ENCODE results near the gene ISM1.

The ISM1 gene

DNA sequence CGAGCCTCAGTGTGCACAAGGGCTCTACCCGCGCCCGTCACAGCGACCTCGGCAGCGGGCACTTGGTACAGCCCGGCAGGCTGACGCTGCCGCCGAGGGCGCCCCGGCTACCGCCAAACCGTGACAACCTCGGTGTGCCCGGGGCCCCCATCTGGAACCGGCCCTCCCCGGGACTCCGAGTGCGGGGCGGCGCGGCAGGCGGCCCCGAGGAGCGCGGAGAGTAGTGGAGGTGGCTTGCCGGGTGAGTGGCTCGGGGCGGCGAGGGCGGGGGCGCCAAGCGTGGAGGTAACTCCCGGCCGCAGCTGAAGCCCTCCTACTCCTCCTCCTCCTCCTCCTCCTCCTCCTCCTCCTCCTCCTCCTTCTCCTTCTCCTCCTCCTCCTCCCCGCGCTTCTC, at the start of gene ISM1:
Gene ISM1, plus strand, starts transcription at position 371 of the 394 bp plus-strand sequence. CDS start 503 bp downstream, outside the sequence.
- peak; percentile 59 for DNase-seq (ENCODE audit: low spot score)

GRCh38 chr20:13173201-13173600, 47.9 kb upstream of the ISM1 start:
- DNase-seq (ENCODE audit: low spot score), result no peak

DNA sequence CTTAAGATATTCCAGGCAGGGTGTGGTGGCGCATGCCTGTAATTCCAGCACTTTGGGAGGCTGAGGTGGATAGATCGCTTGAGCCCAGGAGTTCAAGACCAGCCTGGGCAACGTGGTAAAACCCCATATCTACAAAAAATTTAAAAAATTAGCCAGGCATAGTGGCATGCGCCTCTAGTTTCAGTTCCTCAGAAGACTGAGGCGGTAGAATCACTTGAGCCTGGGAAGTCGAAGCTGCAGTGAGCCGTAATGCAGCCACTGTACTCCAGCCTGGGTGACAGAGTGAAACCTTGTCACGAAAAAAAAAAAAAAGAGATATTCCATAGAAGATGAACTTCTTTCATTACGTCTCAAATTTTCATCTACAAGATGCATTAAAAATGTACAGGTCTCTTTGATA, 46.7 kb upstream of the ISM1 start:
- DNase-seq (ENCODE audit: low spot score), result no peak

DNA sequence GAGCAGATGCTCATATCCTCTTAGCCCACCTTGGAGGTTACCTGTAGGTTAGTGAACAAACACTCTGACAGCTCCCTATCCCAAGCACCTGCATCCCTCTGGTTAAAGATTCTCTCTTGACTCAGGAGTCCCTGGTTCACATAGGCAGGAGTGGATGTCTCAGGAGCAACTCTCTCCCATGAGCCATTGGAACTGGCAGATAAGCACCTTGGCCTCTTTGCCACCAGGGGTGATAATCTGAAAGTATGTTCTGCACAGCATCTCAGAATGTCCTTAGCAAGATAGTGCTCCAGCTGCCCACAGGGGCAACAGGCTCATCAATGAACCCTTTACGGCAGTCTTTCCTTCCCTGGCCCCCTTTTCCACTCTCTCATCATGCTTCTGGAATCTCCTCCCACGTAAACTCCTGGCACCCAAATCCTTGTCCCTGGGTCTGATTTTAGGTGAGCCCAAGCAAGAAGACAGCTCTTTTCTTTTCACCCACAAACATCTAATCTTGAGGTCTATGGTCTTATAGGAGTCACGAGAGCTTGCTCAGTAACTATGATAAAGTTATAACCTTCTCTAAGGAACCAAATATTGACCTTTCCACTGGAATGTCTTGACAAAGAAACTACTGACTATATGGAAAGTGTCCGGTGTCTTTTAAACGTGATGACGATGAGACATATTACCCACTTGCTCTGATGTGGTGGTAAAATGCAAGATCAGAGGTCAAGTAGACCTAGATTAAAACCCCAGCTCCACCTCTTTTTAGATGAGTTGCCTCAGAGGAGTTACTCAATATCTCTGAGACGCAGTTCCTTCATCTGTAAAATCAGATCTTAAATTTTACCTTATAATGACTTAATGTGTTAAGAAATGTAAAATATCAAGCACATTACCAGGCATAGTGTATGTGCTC, 39.8 kb upstream of the ISM1 start:
- DNase-seq (ENCODE audit: low spot score), result peak; percentile 35

GRCh38 chr20:13183005-13183404, 38.1 kb upstream of the ISM1 start:
- no peak for DNase-seq (ENCODE audit: low spot score)

DNA sequence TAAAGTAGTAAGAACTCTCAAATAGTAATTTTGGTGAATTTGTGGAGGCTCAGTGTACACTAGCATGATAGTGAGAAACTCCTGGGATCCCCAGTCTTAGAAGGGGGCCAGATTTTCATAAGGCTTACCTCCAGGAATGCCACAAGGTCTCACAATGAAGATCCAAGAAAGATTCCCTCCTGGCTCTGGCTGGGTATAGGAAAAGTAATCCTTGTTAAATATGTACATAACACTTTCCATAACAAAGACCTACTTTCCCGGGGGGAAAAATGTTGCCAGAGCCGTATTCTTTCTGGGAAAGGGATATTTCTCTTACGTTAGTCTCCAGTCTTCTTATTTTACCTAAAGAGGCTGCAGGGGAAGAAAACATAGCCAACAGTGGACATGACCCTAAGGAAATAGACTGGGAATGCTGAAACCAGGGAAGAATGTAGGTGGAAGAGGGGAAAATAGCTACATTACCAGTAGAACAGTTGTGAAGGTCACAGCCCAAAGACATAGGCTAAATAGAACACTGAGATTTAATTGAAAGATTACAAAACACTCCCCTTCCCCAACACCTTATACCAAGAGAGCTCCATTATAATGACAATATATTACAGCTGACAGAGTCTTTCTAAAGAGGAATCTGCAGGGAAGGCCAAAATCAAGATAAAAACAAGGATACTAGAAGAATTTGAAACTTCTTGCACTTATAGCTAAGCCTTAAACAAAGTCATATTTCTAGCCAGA, 34.9 kb upstream of the ISM1 start:
- DNase-seq (ENCODE audit: low spot score), result no peak

- no peak for DNase-seq (ENCODE audit: low spot score)
These were observed 33.2 kb upstream of the ISM1 start for GRCh38 chr20:13187899-13188298.

- no peak for DNase-seq (ENCODE audit: low spot score)
These were observed 21.8 kb upstream of the ISM1 start for GRCh38 chr20:13199279-13199678.

DNA sequence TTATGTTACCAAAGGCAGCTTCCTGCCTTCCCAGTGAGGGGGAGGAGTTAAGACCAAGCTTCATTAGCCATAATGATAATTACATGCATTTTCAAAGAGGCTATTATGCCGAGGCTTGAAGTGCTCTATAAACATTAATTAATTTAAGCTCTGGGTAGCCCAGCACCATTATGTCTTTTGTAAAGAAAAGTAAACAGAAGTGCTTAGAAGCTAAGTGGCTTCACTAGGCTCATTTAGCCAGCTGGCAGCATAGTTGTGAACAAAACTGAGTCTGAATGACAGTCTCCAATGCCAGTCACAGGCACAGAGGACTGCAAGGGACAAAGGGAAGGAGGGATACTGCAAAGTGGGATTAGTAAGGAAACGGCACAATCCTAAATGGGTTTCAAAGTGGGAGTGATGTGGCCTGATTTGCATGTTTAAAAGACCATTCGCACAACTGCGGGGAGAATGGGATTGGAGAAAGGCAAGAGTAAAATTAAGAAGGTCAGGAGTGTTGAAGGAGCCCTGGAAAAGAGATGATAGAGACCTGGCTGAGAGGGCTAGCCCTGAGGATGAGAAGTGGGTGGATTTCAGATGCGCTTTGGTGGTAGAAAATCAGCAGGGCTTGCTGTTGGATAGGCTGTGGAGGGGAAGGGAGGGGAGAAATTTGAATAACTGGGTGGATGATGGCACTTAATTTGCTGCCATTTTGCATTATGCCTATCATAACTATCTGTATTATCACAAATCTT, 20.1 kb upstream of the ISM1 start:
- no peak for DNase-seq (ENCODE audit: low spot score)

DNA sequence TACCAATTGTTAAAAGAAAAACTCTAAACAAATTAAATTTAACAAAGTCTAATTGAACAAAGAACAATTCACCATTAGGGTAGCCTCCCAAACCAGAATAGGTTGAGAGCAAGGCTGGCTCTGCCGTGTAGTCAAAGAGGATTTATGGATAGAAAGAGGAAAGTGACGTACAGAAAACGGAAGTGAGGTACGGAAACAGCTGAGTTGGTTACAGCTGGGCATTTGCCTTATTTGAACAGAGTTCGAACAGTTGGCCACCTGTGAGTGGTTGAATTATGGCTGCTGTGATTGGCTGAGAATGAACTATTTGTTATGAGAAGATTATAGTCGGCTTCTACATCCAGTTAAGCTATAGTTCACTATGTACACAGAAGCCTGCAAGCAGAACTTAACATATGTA, 18.5 kb upstream of the ISM1 start:
- DNase-seq (ENCODE audit: low spot score), result no peak

DNA sequence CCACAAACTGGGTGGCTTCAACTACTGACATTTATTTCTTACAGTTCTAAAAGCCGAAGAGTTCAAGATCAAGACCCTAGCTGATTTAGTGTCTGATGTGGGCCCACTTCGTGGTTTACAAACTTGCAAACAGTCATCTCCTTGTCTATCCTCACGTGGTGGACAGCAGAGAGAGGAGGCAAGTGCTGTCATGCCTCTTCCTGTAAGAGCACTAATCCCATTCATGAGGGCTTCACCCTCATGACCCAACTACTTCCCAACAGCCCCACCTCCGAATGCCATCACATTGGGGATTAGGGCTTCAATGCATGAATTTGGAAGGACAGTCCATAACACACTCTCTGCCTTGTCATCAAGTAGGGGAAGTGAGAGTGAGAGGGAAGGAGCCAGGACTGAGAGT, 15.6 kb upstream of the ISM1 start:
- no peak for DNase-seq (ENCODE audit: low spot score)

- DNase-seq (ENCODE audit: low spot score), result no peak
These were observed 15.1 kb upstream of the ISM1 start for GRCh38 chr20:13205848-13206434.

DNA sequence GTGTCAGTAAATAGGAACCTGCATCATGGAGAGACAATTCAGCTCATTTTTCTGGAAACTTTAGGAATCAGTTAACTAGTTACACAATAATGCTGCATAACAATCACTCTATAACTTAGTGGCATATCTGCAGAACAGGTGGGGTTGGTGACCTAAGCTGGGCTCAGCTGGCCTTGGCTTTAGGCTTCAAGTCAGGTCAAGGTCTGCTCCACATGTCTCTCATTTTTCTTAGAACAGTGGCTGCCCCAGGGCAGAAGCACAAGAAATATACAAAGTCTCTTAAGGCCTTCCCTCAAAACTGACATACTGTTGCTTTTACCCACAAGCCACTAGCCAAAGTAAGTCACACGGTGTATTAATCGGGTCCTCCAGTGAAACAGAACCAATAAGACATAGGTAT, 14.1 kb upstream of the ISM1 start:
- DNase-seq (ENCODE audit: low spot score), result no peak

DNA sequence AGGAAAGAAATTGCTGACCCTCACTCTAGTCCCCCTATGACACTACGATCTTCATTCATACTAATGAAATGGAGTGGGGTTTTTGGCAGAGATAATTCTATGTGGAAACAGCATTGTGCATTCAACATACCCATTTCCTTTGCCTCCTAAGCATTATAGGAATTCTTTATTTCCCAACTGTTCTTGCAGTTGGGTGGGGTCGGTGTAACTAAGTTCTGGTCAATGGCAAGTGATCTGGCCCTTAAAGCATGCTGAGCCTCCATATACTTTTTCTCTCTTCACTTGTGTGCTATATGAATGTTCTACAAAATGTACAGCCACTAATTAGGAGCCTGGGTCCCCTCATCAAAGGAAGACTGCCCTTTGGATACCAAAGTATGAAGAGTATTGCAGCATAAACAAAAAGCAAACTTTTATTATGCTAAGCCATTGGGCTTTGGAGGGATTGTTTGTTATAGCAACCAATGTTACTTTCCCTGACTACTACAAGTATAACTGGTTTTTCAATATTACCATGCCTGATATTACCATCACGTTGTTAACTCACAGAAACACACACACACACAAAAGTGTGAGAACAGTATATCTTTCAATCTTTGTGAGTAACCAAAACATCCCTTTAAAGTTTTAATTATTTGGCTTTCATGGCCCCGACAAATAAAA, 9.0 kb upstream of the ISM1 start:
- no peak for DNase-seq (ENCODE audit: low spot score)

DNA sequence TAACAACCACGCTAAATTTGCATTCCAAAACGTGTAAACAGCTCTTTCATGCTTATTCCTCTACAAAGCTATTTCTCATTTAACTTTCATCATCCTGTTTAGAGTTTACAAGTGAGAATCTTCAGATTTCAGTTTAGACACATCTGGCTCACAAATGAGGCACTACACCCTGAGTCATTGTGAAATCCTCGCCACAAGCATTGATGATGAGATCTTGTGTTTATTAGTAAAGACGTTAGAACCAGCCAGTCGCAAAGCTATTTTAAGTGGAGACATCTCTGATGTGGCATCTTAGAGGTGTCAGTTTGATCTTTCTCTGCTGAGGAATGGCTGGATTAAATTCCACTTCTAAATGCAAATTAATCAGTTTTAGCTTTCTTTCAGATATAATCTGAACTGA, 8.3 kb upstream of the ISM1 start:
- DNase-seq (ENCODE audit: low spot score), result no peak

DNA sequence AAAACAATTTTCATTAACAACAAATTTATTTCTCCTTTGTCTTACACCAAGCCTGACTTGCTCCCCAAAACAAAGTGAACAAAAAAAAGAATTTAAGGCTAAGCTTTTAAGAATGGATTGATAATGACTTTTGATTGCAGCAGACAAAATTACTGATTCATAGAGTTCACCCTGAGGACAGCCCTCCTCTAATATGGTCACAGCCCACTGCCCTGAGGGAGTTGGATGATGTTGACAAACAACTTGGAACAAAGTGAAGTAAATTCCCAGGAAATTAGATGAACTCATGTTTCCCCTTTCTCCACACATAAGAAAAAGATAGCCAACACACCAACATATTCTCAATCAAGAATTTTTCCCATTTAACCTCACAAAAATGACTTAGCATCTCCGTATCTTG, 7.7 kb upstream of the ISM1 start:
- no peak for DNase-seq (ENCODE audit: low spot score)

- no peak for DNase-seq (ENCODE audit: low spot score)
These were observed 4.5 kb upstream of the ISM1 start for GRCh38 chr20:13216533-13216932.

- no peak for DNase-seq (ENCODE audit: low spot score)
These were observed 1.5 kb upstream of the ISM1 start for GRCh38 chr20:13219327-13220193.

- DNase-seq (ENCODE audit: low spot score), result peak; percentile 62
These were observed 725 bp upstream of the ISM1 start for GRCh38 chr20:13220194-13220903.

GRCh38 chr20:13221313-13221672, 219 bp downstream of the ISM1 start:
- DNase-seq (ENCODE audit: low spot score), result no peak
